ENCODE results near the gene HMGCS1. TPM values are rescaled to one million over a fixed set of nuclear protein-coding genes. Genes with fewer than 3 reads are reported as not detected.

The HMGCS1 gene
- 570 TPM for total RNA-seq

DNA sequence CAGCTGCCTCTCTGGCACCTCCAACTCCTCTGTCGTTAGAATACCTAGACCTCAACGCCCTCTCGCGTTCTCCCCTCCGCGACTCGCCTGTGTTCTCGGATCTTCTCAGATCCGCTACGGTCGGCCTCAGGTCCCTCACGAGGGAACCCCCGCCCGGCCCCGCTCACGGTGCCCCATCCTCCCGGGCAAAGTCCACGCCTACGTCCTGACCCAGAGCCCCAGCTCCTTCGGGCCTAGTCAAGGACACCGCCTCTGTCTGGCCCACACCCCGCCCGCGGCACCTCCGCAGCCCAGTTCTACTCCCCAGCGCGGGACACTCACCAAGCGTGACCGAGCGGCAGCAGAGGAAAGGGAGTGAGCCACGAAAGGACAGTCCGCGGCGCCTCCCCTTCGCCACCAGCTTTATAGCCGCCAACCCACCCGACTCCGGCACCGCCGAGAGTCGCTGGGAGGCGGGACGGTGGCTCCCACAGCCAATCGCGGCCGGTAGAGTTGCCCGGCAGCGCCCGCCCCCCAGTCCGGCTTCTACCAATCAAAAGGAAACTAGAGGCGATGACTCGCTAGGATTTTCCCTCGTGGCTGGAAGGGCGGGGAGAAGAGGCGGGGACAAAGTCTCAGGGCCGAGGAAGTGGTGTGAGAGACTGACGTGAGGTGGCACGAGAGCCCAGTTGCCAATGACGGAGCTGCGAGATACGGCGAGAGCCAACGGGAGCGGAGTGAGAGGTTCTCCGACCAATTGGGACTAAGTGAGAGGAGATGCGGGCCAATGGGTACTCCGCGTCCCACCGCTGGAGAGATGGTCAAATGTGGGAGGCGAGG lies at the start of gene HMGCS1:
TSS of gene HMGCS1 (minus strand) at position 378 of the 819 bp plus-strand sequence. CDS start 14,447 bp downstream, outside the sequence.

Other genes with a start within 250 kb of the HMGCS1 start
- gene ZNF131, start 192.5 kb downstream of the HMGCS1 start, total RNA-seq = 60.0 TPM
- gene NIM1K, start 121.2 kb downstream of the HMGCS1 start, total RNA-seq = 12.7 TPM
- gene CCL28, start 99.0 kb upstream of the HMGCS1 start, total RNA-seq = 0.46 TPM
- gene TMEM267, start 170.5 kb upstream of the HMGCS1 start, total RNA-seq = 13.6 TPM
- 4.4 TPM for gene C5orf34, start 201.7 kb upstream of the HMGCS1 start, total RNA-seq
- 150 TPM for gene PAIP1, start 243.7 kb upstream of the HMGCS1 start, total RNA-seq

All from diencephalon (tissue), 1 donor.